Adipocyte (in vitro differentiated cells): ENCODE data around the gene CIAO3.

Experiments
- DNase-seq: peaks from one replicate; pipeline ENCODE4 v3.0.0-alpha.2; 2015; ENCODE audit warnings: low read depth
- H3K27me3 ChIP-seq: replicated peaks from 2 replicates; pipeline ENCODE4 v1.7.0; 2013; ENCODE audit warnings: mild to moderate bottlenecking, low read length, moderate library complexity; ENCODE audit not compliant: control insufficient read depth, insufficient read depth
- H3K36me3 ChIP-seq: 2 replicates; pipeline ENCODE4 v1.7.0; 2013; ENCODE audit warnings: low read length, mild to moderate bottlenecking, moderate library complexity; ENCODE audit not compliant: control insufficient read depth, insufficient read depth, severe bottlenecking
- H3K4me1 ChIP-seq: 2 replicates; pipeline ENCODE4 v1.7.0; 2013; ENCODE audit warnings: mild to moderate bottlenecking, low read length, moderate library complexity; ENCODE audit not compliant: control insufficient read depth, insufficient read depth
- H3K4me3 ChIP-seq: 2 replicates; pipeline ENCODE4 v1.7.0; 2013; ENCODE audit warnings: mild to moderate bottlenecking, low read length, moderate library complexity
- H3K9ac ChIP-seq: 2 replicates; pipeline ENCODE4 v1.7.0; 2013; ENCODE audit warnings: mild to moderate bottlenecking, low read length, moderate library complexity
- H3K9me3 ChIP-seq: 2 replicates; pipeline ENCODE4 v1.7.0; 2013; ENCODE audit warnings: mild to moderate bottlenecking, low read length, moderate library complexity; ENCODE audit not compliant: control insufficient read depth

CIAO3 gene

DNA sequence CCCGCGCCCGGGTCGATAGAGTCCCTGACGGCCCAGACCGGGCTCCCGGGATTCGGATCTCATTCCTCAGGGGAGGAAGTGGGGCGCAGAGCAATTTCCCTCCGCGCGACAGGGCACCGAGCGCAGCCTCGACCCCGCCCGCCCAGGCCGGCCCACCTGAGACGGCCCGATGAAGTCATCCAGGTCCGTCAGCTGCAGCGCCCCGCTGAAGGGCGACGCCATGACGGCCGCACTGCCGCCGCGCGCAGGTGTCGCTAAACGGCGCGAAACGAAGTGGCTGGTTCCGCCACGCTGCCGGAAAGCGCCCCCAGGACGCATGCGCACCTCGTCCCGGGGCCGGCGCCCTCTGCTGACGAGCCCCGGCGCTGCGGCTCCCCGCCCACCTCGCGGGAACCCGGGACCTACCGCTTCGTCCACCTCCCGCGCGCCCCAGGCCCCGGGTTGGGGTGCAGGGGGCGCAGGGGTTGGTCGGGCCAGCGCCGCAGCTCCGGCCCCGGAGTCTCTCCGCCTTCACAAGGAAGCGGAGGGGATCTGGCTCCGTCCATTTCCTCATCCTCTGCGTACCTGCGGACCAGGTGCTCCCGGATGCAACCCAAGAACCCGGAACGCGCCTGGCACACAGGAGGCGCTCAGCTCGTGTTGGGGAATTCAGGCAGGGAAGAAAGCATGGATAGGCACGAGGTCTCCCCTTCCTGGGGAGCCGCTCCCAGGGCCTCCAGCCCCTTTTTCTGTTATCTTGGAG, at the start of gene CIAO3:
CIAO3 (minus strand) TSS at position 234 of the 742 bp plus-strand sequence; CDS start at position 222, 12 bp downstream.
- H3K4me3 ChIP-seq = peak within 1 kb of the TSS; percentile 93
- H3K4me1 ChIP-seq = peaks cover 7% of the 10 kb centered on the region
- peak; percentile 95 for DNase-seq
- peaks cover 3% of the 10 kb centered on the region for H3K27me3 ChIP-seq
- peaks cover 16% of the 10 kb centered on the region for H3K36me3 ChIP-seq
- peak within 1 kb of the TSS; percentile 96 for H3K9ac ChIP-seq
- no peaks in the 10 kb centered on the region for H3K9me3 ChIP-seq

DNA sequence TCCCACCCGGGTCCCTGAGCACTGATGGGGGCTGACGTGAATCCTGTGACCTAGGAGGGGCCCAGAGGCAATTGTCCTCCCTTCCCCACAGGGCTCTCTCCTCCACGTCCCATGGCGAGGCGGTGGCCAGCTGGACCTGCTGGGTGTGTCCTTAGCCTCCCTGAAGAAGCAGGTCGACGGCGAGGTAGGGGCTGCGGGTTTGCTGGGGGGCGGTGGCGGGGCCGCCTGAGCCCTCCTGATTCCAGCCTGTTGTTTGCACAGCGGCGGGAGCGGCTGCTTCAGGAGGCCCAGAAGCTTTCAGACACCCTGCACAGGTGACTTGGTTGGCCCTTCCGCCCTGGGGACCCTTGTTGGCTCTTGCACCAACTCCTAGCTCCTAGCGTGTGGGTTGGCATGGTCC, 49.3 kb upstream of the CIAO3 start:
- H3K9ac ChIP-seq = no peak overlapping the region
- no peak for DNase-seq
- H3K4me3 ChIP-seq = no peak overlapping the region
- H3K27me3 ChIP-seq = no peaks in the 10 kb centered on the region
- peaks cover 7% of the 10 kb centered on the region for H3K4me1 ChIP-seq
- H3K36me3 ChIP-seq = peaks cover 5% of the 10 kb centered on the region
- no peaks in the 10 kb centered on the region for H3K9me3 ChIP-seq

DNA sequence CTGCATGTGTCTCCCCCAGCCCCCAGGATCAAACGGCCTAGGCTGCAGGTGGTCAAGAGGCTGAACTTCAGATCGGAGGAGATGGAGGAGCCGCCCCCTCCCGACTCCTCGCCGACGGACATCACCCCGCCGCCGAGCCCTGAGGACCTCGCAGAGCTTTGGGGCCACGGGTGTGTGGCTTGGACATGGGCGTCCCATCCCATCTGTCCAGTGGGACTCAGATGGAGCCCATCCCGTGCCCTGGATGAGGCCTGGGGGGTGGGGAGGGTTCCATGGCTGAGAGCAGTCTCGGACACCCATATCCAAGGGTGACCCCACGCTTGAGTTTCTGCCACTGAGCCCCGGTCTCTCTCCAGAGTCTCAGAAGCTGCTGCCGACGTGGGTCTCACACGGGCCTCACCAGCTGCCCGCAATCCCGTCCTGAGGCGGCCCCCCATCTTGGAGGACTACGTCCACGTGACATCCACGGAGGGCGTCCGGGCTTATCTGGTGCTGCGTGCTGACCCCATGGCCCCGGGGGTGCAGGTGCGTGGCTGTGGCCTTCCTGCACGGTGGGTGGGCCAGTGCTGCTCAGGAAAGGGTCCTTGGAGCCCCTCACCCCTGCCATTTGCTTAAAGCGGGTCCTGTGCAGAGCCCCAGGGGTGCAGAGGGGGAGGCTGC, 48.5 kb upstream of the CIAO3 start:
- Histone ChIP-seq H3K9ac (peak overlapping the region; percentile 77), H3K4me3 (peak overlapping the region; percentile 86), H3K9me3 (no peaks in the 10 kb centered on the region), H3K4me1 (peaks cover 7% of the 10 kb centered on the region), H3K27me3 (no peaks in the 10 kb centered on the region), H3K36me3 (peaks cover 5% of the 10 kb centered on the region)
- DNase-seq = no peak

DNA sequence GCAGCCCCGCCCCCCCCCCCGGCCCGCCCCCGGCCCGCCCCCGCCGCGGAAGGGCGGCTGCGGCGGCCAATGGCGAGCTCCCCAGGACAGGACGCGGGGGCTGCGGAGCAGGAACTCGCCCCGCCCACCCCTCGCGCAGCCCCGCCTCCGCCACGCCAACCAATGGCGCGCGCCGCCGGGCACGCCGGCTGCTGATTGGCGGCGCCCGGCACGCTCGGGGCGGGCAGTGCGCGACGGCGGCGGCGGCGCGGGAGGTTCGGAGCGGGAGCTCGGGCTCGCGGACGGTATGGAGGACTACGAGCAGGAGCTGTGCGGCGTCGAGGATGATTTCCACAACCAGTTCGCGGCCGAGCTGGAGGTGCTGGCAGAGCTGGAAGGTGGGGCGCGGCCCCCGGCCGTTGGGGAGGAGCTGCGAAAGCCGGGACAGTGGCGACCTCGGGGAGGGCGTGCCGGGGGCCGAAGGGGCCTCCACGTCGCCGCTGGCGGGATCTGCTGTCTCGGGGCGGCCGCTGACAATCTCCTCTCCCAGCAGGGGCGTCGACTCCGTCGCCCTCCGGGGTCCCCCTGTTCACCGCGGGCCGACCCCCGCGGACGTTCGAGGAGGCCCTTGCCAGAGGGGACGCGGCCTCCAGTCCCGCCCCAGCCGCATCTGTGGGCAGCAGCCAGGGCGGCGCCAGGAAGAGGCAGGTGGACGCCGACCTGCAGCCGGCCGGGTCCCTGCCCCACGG, 47.8 kb upstream of the CIAO3 start, which contains the start of gene CHTF18:
CHTF18 (plus strand) TSS at position 222 of the 728 bp plus-strand sequence; CDS start at position 287, 65 bp downstream.
- H3K4me1 ChIP-seq = peaks cover 7% of the 10 kb centered on the region
- peaks cover 5% of the 10 kb centered on the region for H3K36me3 ChIP-seq
- H3K27me3 ChIP-seq = no peaks in the 10 kb centered on the region
- no peaks in the 10 kb centered on the region for H3K9me3 ChIP-seq
- H3K4me3 ChIP-seq = peak within 1 kb of the TSS; percentile 93
- peak; percentile 98 for DNase-seq
- peak within 1 kb of the TSS; percentile 93 for H3K9ac ChIP-seq

DNA sequence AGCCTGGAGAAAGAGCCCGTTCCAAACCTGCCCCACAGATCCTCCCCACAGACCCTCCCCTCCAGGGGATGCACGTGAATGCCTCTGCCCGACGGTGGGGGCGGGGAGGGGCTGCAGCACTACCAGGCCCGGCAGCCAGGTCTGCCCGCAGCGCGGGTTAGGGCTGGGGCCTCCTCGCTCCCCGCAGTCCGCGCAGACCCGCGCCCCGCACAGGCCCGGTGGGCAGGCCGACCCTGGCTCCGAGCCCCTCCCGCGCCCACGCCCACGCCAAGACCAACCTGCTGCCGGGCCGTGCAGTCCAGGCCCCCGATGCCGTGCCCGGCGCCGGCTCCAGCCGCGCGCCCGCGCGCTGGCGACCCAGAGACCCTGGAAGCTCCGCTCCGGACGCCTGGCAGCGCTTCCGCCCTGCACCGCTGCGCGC, 47.2 kb upstream of the CIAO3 start, which contains the start of gene RPUSD1:
RPUSD1 (minus strand) TSS at position 404 of the 421 bp plus-strand sequence. CDS start 644 bp downstream, outside the sequence.
- H3K4me3 ChIP-seq = peak within 1 kb of the TSS; percentile 93
- no peak for DNase-seq
- peak within 1 kb of the TSS; percentile 93 for H3K9ac ChIP-seq
- peaks cover 5% of the 10 kb centered on the region for H3K36me3 ChIP-seq
- H3K27me3 ChIP-seq = peaks cover 6% of the 10 kb centered on the region
- peaks cover 7% of the 10 kb centered on the region for H3K4me1 ChIP-seq
- H3K9me3 ChIP-seq = no peaks in the 10 kb centered on the region

DNA sequence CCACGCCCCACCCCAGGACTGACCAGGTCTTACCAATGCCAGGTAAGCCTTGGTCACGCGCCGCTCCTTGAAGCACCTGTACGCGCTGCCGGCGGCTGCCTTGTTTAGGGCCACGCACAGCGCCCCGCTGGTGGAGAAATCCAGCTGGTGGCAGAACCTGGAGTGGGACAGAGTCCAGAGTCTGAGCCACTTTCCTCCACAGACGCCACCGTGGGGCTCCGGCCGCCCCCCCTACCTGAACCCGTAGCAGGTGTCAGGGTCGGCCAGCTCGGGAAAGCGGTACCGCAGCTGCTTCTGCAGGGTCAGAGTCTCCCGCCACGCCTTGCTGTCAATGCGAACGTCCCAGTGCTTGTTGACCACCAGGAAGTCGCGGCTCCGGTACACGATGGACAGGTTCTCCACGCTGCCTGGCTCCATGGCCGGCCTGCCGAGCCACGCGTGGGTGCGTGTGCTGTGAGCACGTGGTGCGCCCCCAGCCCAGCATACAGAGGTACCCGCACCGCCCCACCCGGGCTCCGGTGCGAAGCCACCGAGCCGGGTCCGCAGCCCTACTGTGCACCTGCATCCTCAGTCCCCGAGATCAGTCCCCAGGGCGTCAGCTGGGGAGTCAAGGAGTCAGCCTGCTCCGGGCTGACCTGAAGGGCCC, 46.6 kb upstream of the CIAO3 start:
- Histone ChIP-seq H3K36me3 (peaks cover 5% of the 10 kb centered on the region), H3K27me3 (peaks cover 10% of the 10 kb centered on the region), H3K4me1 (peaks cover 7% of the 10 kb centered on the region), H3K9ac (peak overlapping the region; percentile 93), H3K9me3 (no peaks in the 10 kb centered on the region), H3K4me3 (peak overlapping the region; percentile 93)
- no peak for DNase-seq

DNA sequence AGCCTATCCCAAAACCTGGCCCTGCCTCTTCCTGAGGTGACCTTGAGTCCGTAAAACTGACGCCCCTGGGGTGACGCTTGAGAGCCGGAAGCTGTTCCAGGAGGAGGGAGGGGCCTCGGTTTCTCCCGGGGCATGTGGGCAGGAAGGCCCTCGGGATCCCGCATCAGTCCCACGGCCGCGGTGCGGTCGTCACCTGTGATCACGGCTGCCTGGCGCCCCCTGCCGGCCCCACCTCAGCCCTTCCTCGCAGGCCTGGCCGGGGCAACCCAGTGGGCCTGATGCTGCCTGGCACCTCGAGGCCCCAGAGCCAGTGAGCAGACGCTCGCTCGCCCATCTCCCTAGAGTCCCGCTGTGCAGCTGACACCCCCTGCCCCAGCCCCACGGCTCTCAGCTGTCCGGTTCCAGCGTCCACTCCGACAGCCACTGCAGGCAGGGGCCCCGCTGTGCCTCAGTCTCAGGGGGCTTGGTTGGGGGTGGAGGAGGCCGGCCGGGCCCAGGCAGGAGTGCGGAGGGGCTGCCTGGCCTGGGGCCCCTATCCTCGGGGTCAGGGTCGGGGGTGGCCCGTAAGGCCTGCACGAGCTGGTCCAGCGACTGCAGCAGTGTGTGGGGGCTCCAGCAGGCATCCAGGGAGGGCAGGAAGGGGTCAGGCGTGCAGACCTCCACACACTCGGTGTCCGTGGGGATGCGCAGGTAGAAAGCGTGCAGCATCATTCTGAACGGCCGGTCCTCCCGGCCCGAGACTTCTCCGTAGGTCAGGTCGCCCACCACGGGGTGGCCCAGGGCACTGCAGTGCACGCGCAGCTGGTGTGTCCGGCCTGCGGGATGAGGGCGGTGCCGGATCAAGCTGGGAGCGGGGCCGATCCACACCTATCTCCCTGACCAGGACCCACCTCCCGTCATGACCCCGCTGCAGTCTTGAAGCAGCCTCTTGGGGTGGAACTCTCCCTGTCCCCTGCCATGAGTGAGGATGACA, 45.1 kb upstream of the CIAO3 start:
- H3K36me3 ChIP-seq = peaks cover 5% of the 10 kb centered on the region
- H3K27me3 ChIP-seq = peaks cover 18% of the 10 kb centered on the region
- H3K4me1 ChIP-seq = peaks cover 11% of the 10 kb centered on the region
- H3K4me3 ChIP-seq = no peak overlapping the region
- no peaks in the 10 kb centered on the region for H3K9me3 ChIP-seq
- H3K9ac ChIP-seq = no peak overlapping the region
- DNase-seq = peak; percentile 82

DNA sequence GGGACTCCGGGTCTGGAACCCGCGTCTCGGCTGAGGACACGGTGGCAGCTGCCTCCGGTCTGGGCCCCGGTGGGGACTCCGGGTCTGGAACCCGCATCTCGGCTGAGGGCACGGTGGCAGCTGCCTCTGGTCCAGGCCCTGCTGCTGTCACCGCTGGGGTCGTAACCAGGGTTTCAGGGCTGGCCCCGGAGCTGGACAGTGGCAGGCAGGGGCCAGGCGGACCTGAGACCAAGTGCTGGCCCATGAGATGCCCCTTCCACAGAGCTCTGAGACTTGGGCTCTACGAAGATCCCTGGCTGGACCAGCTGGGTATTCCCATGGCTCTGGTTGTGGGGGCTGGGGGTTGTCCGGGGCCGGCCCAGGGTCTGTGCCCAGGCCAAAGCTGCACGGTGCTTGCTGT, 43.6 kb upstream of the CIAO3 start:
- no peaks in the 10 kb centered on the region for H3K9me3 ChIP-seq
- DNase-seq = no peak

DNA sequence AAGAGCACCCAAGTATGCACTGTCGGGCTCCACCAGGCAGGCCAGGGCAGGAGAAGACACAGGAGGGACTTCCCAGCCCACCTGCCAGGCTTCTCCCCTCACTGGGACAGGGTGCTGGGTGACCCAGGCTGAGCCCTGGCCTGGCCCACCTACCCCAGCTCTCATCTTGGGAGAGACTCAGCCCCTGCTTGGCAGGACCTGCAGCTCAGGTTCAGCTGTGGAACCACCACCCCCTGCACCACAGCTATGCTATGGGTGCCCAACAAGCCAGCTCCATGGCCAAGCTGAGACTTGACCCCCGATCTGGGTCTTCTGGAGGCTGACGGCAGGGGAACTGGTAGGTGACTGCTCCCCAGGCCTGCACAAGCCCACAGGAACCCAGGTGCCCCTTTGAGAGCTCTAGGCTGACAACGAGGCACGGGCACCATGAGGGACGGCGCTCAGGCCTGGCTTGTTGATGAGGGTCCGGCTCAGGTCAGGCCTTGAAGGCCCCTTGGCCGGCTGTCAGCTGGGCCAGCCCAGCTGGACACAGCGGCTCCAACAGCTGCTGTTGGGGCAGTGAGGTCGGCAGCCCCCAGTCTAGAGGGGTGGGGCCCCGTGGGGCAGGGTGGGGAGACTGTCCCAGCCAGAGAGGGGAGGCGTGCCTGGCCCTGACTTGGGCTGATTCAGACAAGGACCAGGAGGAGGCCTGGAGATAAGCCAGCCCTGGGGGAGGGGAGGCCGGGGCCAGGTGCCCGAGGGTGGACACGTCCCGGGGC, 42.8 kb upstream of the CIAO3 start:
- H3K4me1 ChIP-seq = peaks cover 11% of the 10 kb centered on the region

More for the DNA sequence above, 43.6 kb upstream of the CIAO3 start:
- peaks cover 5% of the 10 kb centered on the region for H3K36me3 ChIP-seq
- H3K4me3 ChIP-seq = no peak overlapping the region
- no peak overlapping the region for H3K9ac ChIP-seq
- H3K27me3 ChIP-seq = peaks cover 24% of the 10 kb centered on the region
- H3K4me1 ChIP-seq = peaks cover 11% of the 10 kb centered on the region

More for the DNA sequence above, 42.8 kb upstream of the CIAO3 start:
- H3K9me3 ChIP-seq = no peaks in the 10 kb centered on the region
- no peak for DNase-seq
- H3K9ac ChIP-seq = no peak overlapping the region
- H3K36me3 ChIP-seq = peaks cover 5% of the 10 kb centered on the region
- peaks cover 32% of the 10 kb centered on the region for H3K27me3 ChIP-seq
- no peak overlapping the region for H3K4me3 ChIP-seq
